ENCODE measurements around the gene ICOSLG.
"Not testable (repeated sequence)": the region's sequence is repeated elsewhere in the genome, so short reads cannot be mapped to it uniquely, and the experiment has no call there.

Gene ICOSLG

DNA sequence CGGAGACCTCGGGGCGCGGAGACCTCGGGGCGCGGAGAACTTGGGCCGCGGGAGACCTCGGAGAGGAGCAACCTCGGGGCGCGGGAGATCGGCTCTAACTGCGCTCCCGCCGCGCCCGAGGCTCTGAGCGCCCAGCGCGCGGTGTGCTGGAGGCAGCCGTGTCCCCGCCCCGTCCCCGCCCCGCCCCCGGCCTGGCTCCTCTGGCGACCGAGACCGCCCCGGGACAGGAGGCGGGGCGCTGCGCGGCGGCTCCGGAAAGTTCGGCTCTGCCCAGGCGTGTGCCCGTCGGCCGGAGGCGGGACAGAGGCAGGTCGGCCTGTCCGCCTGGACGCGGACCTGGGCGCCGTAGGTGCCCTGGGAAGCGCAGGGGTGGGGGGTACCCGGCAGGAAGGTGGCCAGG lies at the start of gene ICOSLG:
TSS of gene ICOSLG (minus strand) at position 102 of the 400 bp plus-strand sequence. CDS start 126 bp downstream, outside the sequence.
- not testable (repeated sequence) for DNase-seq (ENCODE audit: low read depth in 3 of 3)

- no peak for DNase-seq (ENCODE audit: low read depth in 3 of 3)
Measured at GRCh38 chr21:44289381-44290010, 48.8 kb upstream of the ICOSLG start.

- no peak for DNase-seq (ENCODE audit: low read depth in 3 of 3)
Measured at GRCh38 chr21:44288251-44289110, 47.7 kb upstream of the ICOSLG start.

GRCh38 chr21:44286716-44287632 lies 46.2 kb upstream of the ICOSLG start:
- DNase-seq (ENCODE audit: low read depth in 3 of 3): no peak

DNA sequence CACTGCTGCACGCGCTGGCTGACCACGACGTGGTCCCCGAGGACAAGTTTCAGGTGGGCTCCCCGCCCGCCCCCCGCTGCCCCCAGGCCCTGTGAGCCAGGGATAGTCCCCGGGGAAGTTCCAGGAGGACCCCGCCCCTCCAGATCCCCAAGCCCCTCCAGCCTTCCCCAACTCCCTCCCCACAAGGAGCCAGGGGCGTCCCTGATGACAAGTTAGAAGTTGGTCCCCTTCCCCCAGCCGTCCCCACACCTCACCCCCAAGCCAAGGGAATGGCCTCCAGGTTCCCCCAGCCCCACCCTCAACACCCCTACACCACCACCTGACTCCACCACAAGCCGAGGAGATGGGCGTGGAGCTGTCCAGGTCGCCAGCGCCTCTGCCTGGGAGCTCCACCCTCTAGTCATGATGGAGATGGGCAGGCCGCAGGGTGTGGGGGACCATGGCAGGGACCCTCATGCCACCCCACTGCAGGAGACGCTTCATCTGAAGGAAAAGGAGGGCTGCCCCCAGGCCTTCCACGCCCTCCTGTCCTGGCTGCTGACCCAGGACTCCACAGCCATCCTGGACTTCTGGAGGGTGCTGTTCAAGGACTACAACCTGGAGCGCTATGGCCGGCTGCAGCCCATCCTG lies 45.5 kb upstream of the ICOSLG start:
- no peak for DNase-seq (ENCODE audit: low read depth in 3 of 3)

GRCh38 chr21:44285138-44285992 lies 44.6 kb upstream of the ICOSLG start, which contains the start of gene AIRE:
TSS of gene AIRE (plus strand) at chr21:44285876. CDS start at chr21:44286007, 131 bp downstream.
- no peak for DNase-seq (ENCODE audit: low read depth in 3 of 3)

DNA sequence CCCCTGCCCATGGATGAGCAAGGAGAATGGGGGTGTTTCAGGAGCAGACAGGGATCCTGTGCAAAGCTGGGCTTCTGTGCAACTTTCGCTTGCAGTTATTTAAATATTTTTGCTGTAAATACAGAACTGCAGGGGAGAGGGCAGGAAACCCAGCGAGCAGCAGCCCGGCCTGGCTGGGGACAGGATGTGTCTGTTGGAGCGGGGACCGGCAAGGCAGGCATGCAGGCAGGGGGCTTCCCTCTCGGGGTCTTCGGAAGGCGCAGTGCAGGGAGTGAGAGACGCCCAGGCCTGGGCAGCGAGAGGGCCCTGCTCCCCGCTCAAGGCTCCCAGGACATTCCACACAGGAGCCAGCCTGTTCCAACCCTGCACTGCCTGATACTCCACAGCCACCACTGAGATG lies 43.2 kb upstream of the ICOSLG start:
- DNase-seq (ENCODE audit: low read depth in 3 of 3): no peak

DNA sequence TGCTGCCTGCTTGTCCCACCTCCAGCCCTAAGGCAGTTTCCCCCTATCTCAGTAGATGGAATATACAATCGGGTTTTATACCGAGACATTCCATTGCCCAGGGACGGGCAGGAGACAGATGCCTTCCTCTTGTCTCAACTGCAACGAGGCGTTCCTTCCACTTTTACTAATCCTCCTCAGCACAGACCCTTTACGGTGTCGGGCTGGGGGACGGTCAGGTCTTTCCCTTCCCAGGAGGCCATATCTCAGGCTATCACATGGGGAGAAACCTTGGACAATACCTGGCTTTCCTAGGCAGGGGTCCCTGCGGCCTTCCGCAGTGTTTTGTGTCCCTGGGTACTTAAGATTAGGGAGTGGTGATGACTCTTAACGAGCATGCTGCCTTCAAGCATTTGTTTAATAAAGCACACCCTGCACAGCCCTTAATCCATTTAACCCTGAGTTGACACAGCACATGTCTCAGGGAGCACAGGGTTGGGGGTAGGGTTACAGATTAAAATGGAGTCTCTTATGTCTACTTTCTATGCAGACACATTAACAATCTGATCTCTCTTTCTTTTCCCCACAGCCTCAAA lies 42.6 kb upstream of the ICOSLG start:
- not testable (repeated sequence) for DNase-seq (ENCODE audit: low read depth in 3 of 3)

DNA sequence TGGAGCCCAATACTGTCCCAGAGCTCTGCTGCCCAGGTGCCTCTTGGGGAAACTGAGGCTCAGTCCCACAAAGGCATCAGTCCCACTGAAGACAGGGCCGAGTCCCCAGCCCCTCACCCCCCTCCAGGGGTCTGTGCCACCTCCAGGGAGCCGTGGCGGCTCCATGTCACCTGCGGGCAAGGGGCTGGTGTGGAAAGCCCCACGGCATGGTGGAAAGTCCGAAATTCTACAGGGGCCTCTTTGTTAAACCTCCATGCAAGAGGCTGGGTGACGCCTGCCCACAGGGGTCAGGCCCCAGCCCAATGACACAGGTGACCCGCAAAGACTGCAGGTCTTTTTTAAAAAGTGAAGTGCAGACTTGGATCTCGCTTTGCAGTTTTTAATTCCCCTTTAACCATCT lies 41.6 kb upstream of the ICOSLG start:
- DNase-seq (ENCODE audit: low read depth in 3 of 3): no peak

- no peak for DNase-seq (ENCODE audit: low read depth in 3 of 3)
Measured at GRCh38 chr21:44281801-44282200, 41.1 kb upstream of the ICOSLG start.

GRCh38 chr21:44279354-44280260 lies 38.9 kb upstream of the ICOSLG start:
- no peak for DNase-seq (ENCODE audit: low read depth in 3 of 3)

GRCh38 chr21:44275041-44275440 lies 34.3 kb upstream of the ICOSLG start:
- no peak for DNase-seq (ENCODE audit: low read depth in 3 of 3)

- no peak for DNase-seq (ENCODE audit: low read depth in 3 of 3)
Measured at GRCh38 chr21:44273046-44273445, 32.3 kb upstream of the ICOSLG start.

GRCh38 chr21:44272284-44272858 lies 31.6 kb upstream of the ICOSLG start:
- DNase-seq (ENCODE audit: low read depth in 3 of 3): no peak

DNA sequence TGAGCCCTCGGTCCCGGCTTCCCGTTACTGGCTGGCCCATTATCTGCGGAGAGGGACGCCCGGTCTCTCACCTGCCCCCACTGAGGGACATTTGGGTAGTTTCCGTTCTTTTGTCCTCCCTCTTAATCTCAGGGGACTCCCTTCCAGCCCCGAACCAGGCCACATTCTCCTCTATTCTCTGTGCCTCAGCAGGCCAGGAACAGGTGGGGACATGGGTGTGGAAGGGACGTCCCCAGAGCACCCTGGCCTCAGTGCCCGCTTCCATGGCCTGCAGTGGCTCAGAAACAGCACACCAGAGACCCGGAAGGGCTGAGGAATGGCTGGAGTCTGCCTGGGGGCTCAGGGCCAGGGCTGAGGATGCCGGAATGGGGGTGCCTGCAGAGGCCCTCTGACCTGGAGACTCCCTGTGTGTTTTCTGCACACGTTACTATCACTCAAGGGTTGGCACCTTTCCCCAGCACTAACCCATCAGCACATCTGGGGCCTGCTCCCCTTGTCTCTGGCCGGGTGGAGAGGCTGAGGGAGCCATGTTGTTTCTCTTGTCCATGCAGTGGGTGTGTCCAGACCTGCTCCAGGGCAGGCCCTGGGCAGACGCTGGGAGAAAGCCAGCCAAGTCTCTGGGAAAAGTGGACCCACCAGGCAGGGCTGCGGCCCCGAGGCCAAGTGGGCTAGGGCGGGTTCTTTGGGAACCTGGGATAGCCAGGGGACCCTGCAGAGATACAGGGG lies 31.0 kb upstream of the ICOSLG start:
- DNase-seq (ENCODE audit: low read depth in 3 of 3): no peak

DNA sequence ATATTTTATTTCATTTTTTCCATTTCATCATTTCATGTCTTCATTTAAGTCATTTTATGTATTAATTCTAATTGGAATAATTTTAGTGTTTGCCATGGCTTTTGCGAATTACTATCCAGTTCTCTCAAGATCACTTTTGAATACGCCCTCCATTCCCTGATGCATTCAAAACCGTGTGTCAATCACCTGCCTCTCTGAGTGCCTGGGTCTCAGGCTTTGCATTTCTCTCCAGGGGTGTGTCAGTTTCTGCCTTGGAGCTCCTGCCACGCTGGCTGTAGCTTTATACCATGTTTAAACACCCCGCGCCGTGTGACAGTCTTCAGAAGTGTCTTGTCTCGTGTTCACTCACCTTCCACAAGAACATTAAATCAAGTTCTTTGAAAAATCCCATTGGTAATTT lies 28.3 kb upstream of the ICOSLG start:
- no peak for DNase-seq (ENCODE audit: low read depth in 3 of 3)

DNA sequence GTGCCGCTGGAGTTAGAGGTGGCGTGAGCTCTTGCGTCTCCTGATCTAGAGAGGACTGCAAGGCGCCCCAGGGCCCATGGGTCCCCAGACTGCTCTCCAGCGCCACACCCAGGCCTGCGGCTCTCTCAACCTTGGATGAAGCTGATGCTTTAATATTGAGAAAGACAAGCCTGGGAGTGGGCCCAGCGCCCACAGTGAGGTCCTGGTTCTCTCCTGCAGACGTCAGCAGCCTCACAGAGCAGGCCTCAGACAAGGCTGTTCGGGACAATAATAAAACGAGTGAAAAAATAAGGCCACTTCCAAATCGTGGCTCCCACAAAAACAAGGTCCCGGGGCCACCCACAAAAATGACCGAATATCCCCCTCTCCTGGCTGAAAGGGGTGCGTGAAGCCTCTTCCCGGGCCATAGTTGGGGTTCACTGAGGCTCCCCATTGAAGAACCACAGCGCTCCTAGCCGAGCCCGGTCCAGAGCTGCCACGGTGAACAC lies 27.0 kb upstream of the ICOSLG start:
- no peak for DNase-seq (ENCODE audit: low read depth in 3 of 3)

- no peak for DNase-seq (ENCODE audit: low read depth in 3 of 3)
Measured at GRCh38 chr21:44265734-44266270, 25.1 kb upstream of the ICOSLG start.

Data from stimulated activated CD4-positive, alpha-beta T cell treated with anti-CD3 and anti-CD28 coated beads, TNF-alpha, amount 100 ng/mL, for 48 hours (primary cell).